Omental fat pad (tissue), 4 donors: ENCODE data around the gene HOXD3. TPM values are rescaled to one million over a fixed set of nuclear protein-coding genes. Genes with fewer than 3 reads are reported as not detected.

Experiments
- ATAC-seq: fragments of 150-250 bp; one replicate; pipeline ENCODE4 v1.9.1; 2016; ENCODE audit warnings: mild to moderate bottlenecking, moderate library complexity; ENCODE audit not compliant: low FRiP score
- DNase-seq: peaks from one replicate; pipeline ENCODE4 v3.0.0-alpha.2; 2019; ENCODE audit warnings: low spot score
- total RNA-seq, 4 donors: library from RNA; depleted of rRNA; stranded (reverse); fragments of >200 nt; gene quantifications; one replicate each; pipeline ENCODE4 v1.1.0, GENCODE V29; 2016
- TF ChIP-seq, protein P1 (sequence below), 3 donors: fragments of 450-650 bp; IDR thresholded peaks; one replicate each; pipeline ENCODE4 v1.5.1; 2016 to 2017; ENCODE audit warnings: antibody characterized with exemption in 3 of 3, mild to moderate bottlenecking in 3 of 3, moderate library complexity in 2 of 3

Gene HOXD3
- total RNA-seq, 4 donors from 2014 or later, result 0.65 to 15.8 (median 2.8) TPM

DNA sequence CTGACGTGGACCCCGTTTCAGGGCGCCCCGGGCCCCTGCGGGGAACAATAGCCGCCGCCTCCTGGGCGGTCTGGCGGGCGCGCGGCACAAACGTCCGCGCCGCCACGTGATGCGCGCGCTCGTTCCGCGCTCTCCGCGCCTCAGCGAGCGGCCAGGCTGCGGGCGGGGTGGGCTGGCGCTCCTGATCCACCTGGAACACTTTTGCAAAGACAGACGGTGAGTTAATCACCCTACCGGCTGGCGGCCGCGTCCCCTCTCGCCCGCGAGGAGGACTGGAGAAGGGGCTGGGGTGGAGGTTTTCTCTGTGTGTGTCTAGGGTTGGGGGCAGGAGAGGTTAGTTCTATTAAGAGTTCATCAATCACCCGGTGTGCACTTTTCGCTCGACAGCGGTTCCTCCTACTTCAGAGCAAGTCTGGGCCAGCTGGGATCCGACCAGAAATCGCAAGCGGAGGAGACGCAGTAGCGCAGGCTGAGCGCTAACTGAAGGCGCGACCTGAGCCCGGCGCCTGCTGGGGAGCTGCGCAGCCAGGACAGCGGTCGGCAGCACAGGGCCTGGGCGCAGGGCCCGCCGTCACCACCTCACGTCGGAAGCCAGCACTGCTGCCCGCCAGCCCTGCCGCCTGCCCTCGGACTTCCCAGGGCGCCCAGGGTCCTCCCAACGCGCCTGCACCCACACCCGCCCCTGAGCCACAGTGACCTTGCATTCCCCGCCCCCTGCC is 21.1 kb downstream of the HOXD3 start:
- TF ChIP-seq, protein P1, sequence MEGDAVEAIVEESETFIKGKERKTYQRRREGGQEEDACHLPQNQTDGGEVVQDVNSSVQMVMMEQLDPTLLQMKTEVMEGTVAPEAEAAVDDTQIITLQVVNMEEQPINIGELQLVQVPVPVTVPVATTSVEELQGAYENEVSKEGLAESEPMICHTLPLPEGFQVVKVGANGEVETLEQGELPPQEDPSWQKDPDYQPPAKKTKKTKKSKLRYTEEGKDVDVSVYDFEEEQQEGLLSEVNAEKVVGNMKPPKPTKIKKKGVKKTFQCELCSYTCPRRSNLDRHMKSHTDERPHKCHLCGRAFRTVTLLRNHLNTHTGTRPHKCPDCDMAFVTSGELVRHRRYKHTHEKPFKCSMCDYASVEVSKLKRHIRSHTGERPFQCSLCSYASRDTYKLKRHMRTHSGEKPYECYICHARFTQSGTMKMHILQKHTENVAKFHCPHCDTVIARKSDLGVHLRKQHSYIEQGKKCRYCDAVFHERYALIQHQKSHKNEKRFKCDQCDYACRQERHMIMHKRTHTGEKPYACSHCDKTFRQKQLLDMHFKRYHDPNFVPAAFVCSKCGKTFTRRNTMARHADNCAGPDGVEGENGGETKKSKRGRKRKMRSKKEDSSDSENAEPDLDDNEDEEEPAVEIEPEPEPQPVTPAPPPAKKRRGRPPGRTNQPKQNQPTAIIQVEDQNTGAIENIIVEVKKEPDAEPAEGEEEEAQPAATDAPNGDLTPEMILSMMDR (IDR thresholded peaks at IDR 0.05), result no peak
- ATAC-seq (no peak), DNase-seq (no peak)

DNA sequence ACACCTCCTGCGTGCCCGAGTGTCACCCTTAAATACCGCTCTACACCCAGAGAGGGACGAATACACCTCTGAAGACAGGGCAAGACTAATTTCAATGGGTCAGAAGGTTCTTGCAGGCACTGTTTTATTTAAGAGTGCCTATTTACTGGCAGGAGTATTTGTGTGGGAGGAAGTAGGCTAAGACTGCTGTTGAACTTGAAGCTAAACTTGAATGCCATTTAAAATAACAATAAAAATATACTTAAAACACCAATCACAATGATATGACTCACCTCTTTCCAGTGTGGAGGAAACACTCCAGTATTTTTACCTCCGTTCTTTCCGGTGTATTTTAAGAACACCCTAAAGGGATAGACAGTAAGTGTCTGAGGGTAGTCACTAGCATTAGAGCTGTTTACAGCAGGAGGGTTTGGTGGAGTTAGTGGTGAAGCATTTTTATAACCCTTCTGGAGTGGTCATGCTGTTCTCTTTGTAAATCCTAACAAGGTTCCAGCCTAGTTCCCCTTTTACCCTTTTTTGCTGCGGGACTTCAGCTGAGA is 21.7 kb downstream of the HOXD3 start:
- TF ChIP-seq, protein P1 (IDR thresholded peaks at IDR 0.05), result no peak
- DNase-seq (no peak), ATAC-seq (peak; percentile 44)

DNA sequence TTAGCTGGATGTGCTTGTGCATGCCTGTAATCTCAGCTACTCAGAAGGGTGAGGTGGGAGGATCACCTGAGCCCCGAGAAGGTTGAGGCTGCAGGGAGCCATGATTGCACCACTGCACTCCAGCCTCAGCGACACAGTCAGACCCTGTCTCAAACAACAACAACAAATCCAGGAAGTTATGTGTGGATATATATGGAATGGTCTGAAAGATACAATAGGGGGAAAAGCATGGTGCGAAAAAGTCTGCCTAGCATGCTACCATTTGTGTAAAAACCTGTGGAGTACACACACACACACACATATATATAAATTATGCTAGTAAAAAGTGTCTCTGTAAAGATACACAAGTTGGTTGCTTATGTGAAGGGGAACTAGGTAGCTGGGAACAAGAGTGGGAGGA is 24.4 kb downstream of the HOXD3 start:
- no peak for ATAC-seq
- TF ChIP-seq, protein P1 (IDR thresholded peaks at IDR 0.05), result no peak
- DNase-seq, result no peak

DNA sequence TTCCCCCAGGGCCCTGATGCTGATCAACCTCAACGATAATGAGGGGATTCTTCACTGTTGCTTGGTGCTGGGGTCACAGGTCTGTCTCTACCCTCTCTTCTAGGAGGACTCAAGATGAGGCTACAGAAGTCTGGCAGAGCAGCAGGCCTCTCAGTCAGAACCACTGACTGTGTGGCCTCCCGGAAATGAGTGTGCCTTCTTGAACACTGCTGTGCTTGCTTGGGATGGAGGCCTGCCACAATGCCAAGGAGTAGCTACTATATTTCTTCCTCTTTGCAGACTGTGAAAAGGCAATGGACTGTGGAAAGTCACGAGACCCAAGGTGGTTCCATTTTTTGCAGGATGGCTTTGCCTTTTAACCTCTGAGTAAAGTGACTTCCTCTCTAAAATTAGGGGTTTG is 25.6 kb downstream of the HOXD3 start:
- DNase-seq (no peak), ATAC-seq (no peak)
- TF ChIP-seq, protein P1 (IDR thresholded peaks at IDR 0.05), result no peak

DNA sequence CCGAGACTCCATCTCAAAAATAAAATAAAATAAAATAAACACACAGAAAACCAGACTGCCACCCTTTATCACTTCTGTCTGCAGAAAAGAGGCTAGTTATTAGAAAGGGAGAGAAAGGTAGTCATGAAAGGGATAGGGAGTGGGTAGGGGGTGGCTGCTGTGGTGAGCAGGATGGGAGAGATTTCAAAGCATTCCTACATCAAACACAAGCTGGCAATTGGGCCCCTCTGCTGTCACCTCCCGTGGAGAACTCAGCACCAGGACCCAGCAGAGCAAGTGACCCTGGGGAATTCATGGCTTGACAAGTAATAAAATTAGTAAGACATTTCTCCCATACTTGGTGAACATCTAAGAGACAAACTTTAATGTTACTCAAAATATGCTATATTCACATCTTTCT is 27.6 kb downstream of the HOXD3 start:
- DNase-seq, result no peak
- TF ChIP-seq, protein P1 (IDR thresholded peaks at IDR 0.05), result no peak
- no peak for ATAC-seq

DNA sequence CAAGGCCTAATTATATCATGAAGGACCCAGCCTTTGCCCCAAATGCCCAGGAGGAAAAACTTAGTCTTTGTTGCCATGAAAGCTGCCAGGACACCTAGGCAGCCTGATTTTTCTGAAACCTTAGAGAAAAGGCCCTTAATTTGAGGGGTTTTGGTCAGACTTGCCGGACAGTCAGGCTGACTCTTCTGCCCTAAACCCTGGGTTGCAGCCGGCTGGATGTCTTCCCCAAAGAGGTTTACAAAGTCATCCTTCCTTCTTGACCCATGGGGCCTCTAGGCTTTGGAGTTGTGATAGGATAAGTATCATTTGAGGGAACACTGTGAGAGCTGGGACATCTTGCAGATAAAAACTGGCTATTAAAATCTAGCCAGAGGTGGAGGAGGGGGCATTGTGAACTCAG is 28.9 kb downstream of the HOXD3 start:
- no peak for DNase-seq
- ATAC-seq, result no peak
- TF ChIP-seq, protein P1 (IDR thresholded peaks at IDR 0.05), result no peak
